Osteoblast (primary cell): ENCODE measurements around the gene ETS2. TPM values are rescaled to one million over a fixed set of nuclear protein-coding genes. Genes with fewer than 3 reads are reported as not detected.

Source experiments
- DNase-seq: peaks from one replicate; pipeline ENCODE4 v3.0.0; 2011; ENCODE audit warnings: low spot score, mixed read lengths; ENCODE audit not compliant: insufficient read length; ENCODE audit errors: missing footprints
- H2AFZ ChIP-seq: 2 replicates; pipeline ENCODE4 v1.6.0; 2011; ENCODE audit warnings: mild to moderate bottlenecking, low read length
- H3K27ac ChIP-seq: 2 replicates; pipeline ENCODE4 v1.5.1; 2011; ENCODE audit warnings: mild to moderate bottlenecking, low read depth, low read length, moderate library complexity
- H3K27me3 ChIP-seq: 2 replicates; pipeline ENCODE4 v1.6.0; 2012; ENCODE audit warnings: mild to moderate bottlenecking, control low read depth, inconsistent platforms, low read length, moderate library complexity; ENCODE audit not compliant: insufficient read depth
- H3K36me3 ChIP-seq: 2 replicates; pipeline ENCODE4 v1.5.1; 2011; ENCODE audit warnings: mild to moderate bottlenecking, low read length, control low read depth, moderate library complexity; ENCODE audit not compliant: insufficient read depth
- H3K4me1 ChIP-seq: 2 replicates; pipeline ENCODE4 v1.5.1; 2011; ENCODE audit warnings: mild to moderate bottlenecking, low read length, control low read depth, moderate library complexity; ENCODE audit not compliant: insufficient read depth
- H3K4me2 ChIP-seq: 2 replicates; pipeline ENCODE4 v1.6.0; 2011; ENCODE audit warnings: mild to moderate bottlenecking, low read length; ENCODE audit not compliant: insufficient read depth
- H3K4me3 ChIP-seq: fragments of 200-600 bp; sonication (generic); 3 replicates; pipeline ENCODE4 v1.5.1; 2012; ENCODE audit warnings: mild to moderate bottlenecking, low read length, inconsistent platforms; ENCODE audit not compliant: insufficient read depth
- H3K79me2 ChIP-seq: 2 replicates; pipeline ENCODE4 v1.6.0; 2012; ENCODE audit warnings: mild to moderate bottlenecking, low read length, control low read depth, inconsistent platforms; ENCODE audit not compliant: insufficient read depth
- H3K9me3 ChIP-seq: 2 replicates; pipeline ENCODE4 v1.5.1; 2011; ENCODE audit warnings: low read depth, low read length, control low read depth
- H4K20me1 ChIP-seq: 2 replicates; pipeline ENCODE4 v1.6.0; 2012; ENCODE audit warnings: mild to moderate bottlenecking, low read length, control low read depth; ENCODE audit not compliant: insufficient read depth
- CTCF ChIP-seq: IDR thresholded peaks from 2 replicates; pipeline ENCODE4 v1.5.1; 2011; ENCODE audit warnings: mild to moderate bottlenecking, low read depth, low read length, moderate library complexity; ENCODE audit errors: extremely low read depth
- total RNA-seq: library from RNA; depleted of rRNA; stranded (reverse); fragments of >200 nt; gene quantifications from 2 replicates; pipeline ENCODE4 v1.2.3, GENCODE V29; 2012

ETS2 gene
- total RNA-seq, 1 donor = 4.0 TPM

GRCh38 chr21:38760017-38760761, 45.5 kb upstream of the ETS2 start:
- Histone ChIP-seq H3K4me3 (no peak overlapping the region), H3K4me2 (no peak overlapping the region), H3K4me1 (peaks cover 19% of the 10 kb centered on the region), H3K27me3 (no peaks in the 10 kb centered on the region), H3K36me3 (no peaks in the 10 kb centered on the region), H3K27ac (peak overlapping the region; percentile 7), H4K20me1 (no peaks in the 10 kb centered on the region), H3K9me3 (no peaks in the 10 kb centered on the region), H3K79me2 (no peaks in the 10 kb centered on the region), H2AFZ (no peak overlapping the region)
- TF ChIP-seq CTCF = no peak
- no peak for DNase-seq

- peaks cover 13% of the 10 kb centered on the region for H3K4me1 ChIP-seq
These were observed 45.0 kb upstream of the ETS2 start for GRCh38 chr21:38760762-38761155.

GRCh38 chr21:38761531-38761930, 44.2 kb upstream of the ETS2 start:
- H3K36me3 ChIP-seq = no peaks in the 10 kb centered on the region
- no peaks in the 10 kb centered on the region for H4K20me1 ChIP-seq
- no peaks in the 10 kb centered on the region for H3K27me3 ChIP-seq
- H3K27ac ChIP-seq = no peak overlapping the region
- no peak overlapping the region for H3K4me3 ChIP-seq
- TF ChIP-seq CTCF = no peak
- H3K9me3 ChIP-seq = no peaks in the 10 kb centered on the region
- H3K79me2 ChIP-seq = no peaks in the 10 kb centered on the region
- DNase-seq = no peak
- peak overlapping the region; percentile 51 for H2AFZ ChIP-seq
- peaks cover 6% of the 10 kb centered on the region for H3K4me1 ChIP-seq
- no peak overlapping the region for H3K4me2 ChIP-seq

More at GRCh38 chr21:38760762-38761155, 45.0 kb upstream of the ETS2 start:
- Histone ChIP-seq H4K20me1 (no peaks in the 10 kb centered on the region), H3K79me2 (no peaks in the 10 kb centered on the region), H3K27me3 (no peaks in the 10 kb centered on the region), H3K27ac (no peak overlapping the region), H3K4me3 (no peak overlapping the region), H3K36me3 (no peaks in the 10 kb centered on the region), H2AFZ (no peak overlapping the region), H3K4me2 (no peak overlapping the region), H3K9me3 (no peaks in the 10 kb centered on the region)
- no peak for TF ChIP-seq CTCF
- DNase-seq = no peak

GRCh38 chr21:38765056-38765455, 40.7 kb upstream of the ETS2 start:
- Histone ChIP-seq H3K79me2 (no peaks in the 10 kb centered on the region), H4K20me1 (no peaks in the 10 kb centered on the region), H3K4me1 (peaks cover 20% of the 10 kb centered on the region), H2AFZ (no peak overlapping the region), H3K27ac (no peak overlapping the region), H3K4me3 (no peak overlapping the region), H3K4me2 (no peak overlapping the region), H3K9me3 (no peaks in the 10 kb centered on the region), H3K27me3 (no peaks in the 10 kb centered on the region), H3K36me3 (no peaks in the 10 kb centered on the region)
- DNase-seq = no peak
- TF ChIP-seq CTCF = no peak
